DND-41 (cell line): Measurements from ENCODE around the gene COL4A1.

Experiments
- ATAC-seq: fragments of 200-7000 bp; cut with Tn5 transposase; 3 replicates; pipeline ENCODE4 v1.9.1; 2021; ENCODE audit warnings: low read depth; ENCODE audit not compliant: insufficient read depth
- DNase-seq: peaks from one replicate; pipeline ENCODE4 v3.0.0-alpha.2; 2020
- H2AFZ ChIP-seq: 2 replicates; pipeline ENCODE4 v1.6.0; 2012; ENCODE audit warnings: low read depth, low read length
- H3K27ac ChIP-seq: 2 replicates; pipeline ENCODE4 v1.5.1; 2012; ENCODE audit warnings: low read length, inconsistent platforms
- H3K27me3 ChIP-seq: fragments of 200-600 bp; sonication (generic); 2 replicates; pipeline ENCODE4 v1.6.0; 2012; ENCODE audit warnings: low read length, mild to moderate bottlenecking, inconsistent platforms; ENCODE audit not compliant: insufficient read depth, poor library complexity
- H3K36me3 ChIP-seq: 2 replicates; pipeline ENCODE4 v1.5.1; 2012; ENCODE audit warnings: low read length, inconsistent platforms; ENCODE audit not compliant: insufficient read depth
- H3K4me1 ChIP-seq: 2 replicates; pipeline ENCODE4 v1.5.1; 2012; ENCODE audit warnings: mild to moderate bottlenecking, low read length; ENCODE audit not compliant: insufficient read depth
- H3K4me2 ChIP-seq: 2 replicates; pipeline ENCODE4 v1.6.0; 2012; ENCODE audit warnings: mild to moderate bottlenecking, moderate library complexity, low read length, inconsistent platforms; ENCODE audit not compliant: insufficient read depth
- H3K4me3 ChIP-seq, 2 experiments: fragments of 200-600 bp in 1 of 2; shearing (Covaris generic) in 1 of 2; 2 replicates each; pipeline ENCODE4 v1.5.1; 2012 to 2016; ENCODE audit warnings: inconsistent platforms in 2 of 2, low read length in 2 of 2, mild to moderate bottlenecking in 2 of 2, low read depth in 1 of 2, moderate library complexity in 1 of 2
- H3K79me2 ChIP-seq: 2 replicates; pipeline ENCODE4 v1.6.0; 2012; ENCODE audit warnings: low read length, inconsistent platforms; ENCODE audit not compliant: insufficient read depth
- H3K9ac ChIP-seq: 2 replicates; pipeline ENCODE4 v1.6.0; 2012; ENCODE audit warnings: low read depth, mild to moderate bottlenecking, inconsistent platforms, low read length, moderate library complexity
- H3K9me3 ChIP-seq: 2 replicates; pipeline ENCODE4 v1.5.1; 2012; ENCODE audit warnings: low read length, moderate library complexity, mild to moderate bottlenecking, inconsistent platforms; ENCODE audit not compliant: insufficient read depth, severe bottlenecking
- H4K20me1 ChIP-seq: 2 replicates; pipeline ENCODE4 v1.6.0; 2012; ENCODE audit warnings: low read length; ENCODE audit not compliant: insufficient read depth
- CTCF ChIP-seq: IDR thresholded peaks from 2 replicates; pipeline ENCODE4 v1.5.1; 2012; ENCODE audit warnings: borderline replicate concordance, low read length, moderate library complexity, mild to moderate bottlenecking; ENCODE audit not compliant: poor library complexity, severe bottlenecking; ENCODE audit errors: extremely low read depth
- EZH2 ChIP-seq: IDR thresholded peaks from 3 replicates; pipeline ENCODE4 v1.6.1; 2012; ENCODE audit warnings: borderline replicate concordance, low read depth, mild to moderate bottlenecking, moderate library complexity, low read length, inconsistent platforms; ENCODE audit not compliant: severe bottlenecking

COL4A1 gene

GRCh38 chr13:110256126-110256905, 50.6 kb downstream of the COL4A1 start:
- H3K4me1 ChIP-seq: no peaks in the 10 kb centered on the region
- H3K9ac ChIP-seq: no peak overlapping the region
- H3K4me2 ChIP-seq: no peak overlapping the region
- no peaks in the 10 kb centered on the region for H3K9me3 ChIP-seq
- TF ChIP-seq EZH2 (no peak), CTCF (no peak)
- H3K36me3 ChIP-seq: no peaks in the 10 kb centered on the region
- DNase-seq (no peak), ATAC-seq (no peak)
- no peak overlapping the region for H3K4me3 ChIP-seq
- no peaks in the 10 kb centered on the region for H3K79me2 ChIP-seq
- no peak overlapping the region for H3K27ac ChIP-seq
- peaks cover 2% of the 10 kb centered on the region for H3K27me3 ChIP-seq
- no peak overlapping the region for H2AFZ ChIP-seq
- H4K20me1 ChIP-seq: peaks cover 8% of the 10 kb centered on the region; the same call in 1 of the 2 replicates

GRCh38 chr13:110254751-110255553, 52.0 kb downstream of the COL4A1 start:
- H3K9me3 ChIP-seq: no peaks in the 10 kb centered on the region
- no peak overlapping the region for H3K4me2 ChIP-seq
- H3K9ac ChIP-seq: no peak overlapping the region
- H3K4me1 ChIP-seq: no peaks in the 10 kb centered on the region
- ATAC-seq (no peak), DNase-seq (no peak)
- no peaks in the 10 kb centered on the region for H3K27me3 ChIP-seq
- TF ChIP-seq CTCF: no peak
- no peaks in the 10 kb centered on the region for H3K79me2 ChIP-seq
- H3K27ac ChIP-seq: no peak overlapping the region
- peaks cover 8% of the 10 kb centered on the region; the same call in 1 of the 2 replicates for H4K20me1 ChIP-seq
- no peak overlapping the region for H3K4me3 ChIP-seq
- no peak overlapping the region for H2AFZ ChIP-seq
- no peaks in the 10 kb centered on the region for H3K36me3 ChIP-seq

- Histone ChIP-seq H3K27ac (no peak overlapping the region), H3K4me2 (no peak overlapping the region), H3K79me2 (no peaks in the 10 kb centered on the region), H2AFZ (no peak overlapping the region), H3K36me3 (no peaks in the 10 kb centered on the region), H3K27me3 (peaks cover 4% of the 10 kb centered on the region), H3K4me1 (no peaks in the 10 kb centered on the region), H4K20me1 (peaks cover 10% of the 10 kb centered on the region; the same call in 1 of the 2 replicates), H3K9ac (no peak overlapping the region), H3K9me3 (no peaks in the 10 kb centered on the region), H3K4me3 (no peak overlapping the region)
- ATAC-seq (no peak), DNase-seq (no peak)
- no peak for TF ChIP-seq EZH2
- no peak for TF ChIP-seq CTCF
Measured at GRCh38 chr13:110254151-110254679, 52.7 kb downstream of the COL4A1 start.
